Uterus (tissue), 2 donors: Measurements from ENCODE around the gene KLF13.

Source experiments
- CTCF ChIP-seq, 4 experiments: fragments of 200-600 bp in 2 of 4; fragments of 450-650 bp in 2 of 4; sonication (generic) in 2 of 4; IDR thresholded peaks; one replicate each; pipeline ENCODE4 v1.5.1; 2016 to 2019; ENCODE audit warnings: antibody characterized with exemption in 4 of 4, mild to moderate bottlenecking in 2 of 4, moderate library complexity in 1 of 4
- POLR2A ChIP-seq, 2 donors: fragments of 450-650 bp; IDR thresholded peaks; one replicate each; pipeline ENCODE4 v1.6.1; 2016; ENCODE audit warnings: antibody characterized with exemption in 2 of 2, mild to moderate bottlenecking in 1 of 2, moderate library complexity in 1 of 2

DNA sequence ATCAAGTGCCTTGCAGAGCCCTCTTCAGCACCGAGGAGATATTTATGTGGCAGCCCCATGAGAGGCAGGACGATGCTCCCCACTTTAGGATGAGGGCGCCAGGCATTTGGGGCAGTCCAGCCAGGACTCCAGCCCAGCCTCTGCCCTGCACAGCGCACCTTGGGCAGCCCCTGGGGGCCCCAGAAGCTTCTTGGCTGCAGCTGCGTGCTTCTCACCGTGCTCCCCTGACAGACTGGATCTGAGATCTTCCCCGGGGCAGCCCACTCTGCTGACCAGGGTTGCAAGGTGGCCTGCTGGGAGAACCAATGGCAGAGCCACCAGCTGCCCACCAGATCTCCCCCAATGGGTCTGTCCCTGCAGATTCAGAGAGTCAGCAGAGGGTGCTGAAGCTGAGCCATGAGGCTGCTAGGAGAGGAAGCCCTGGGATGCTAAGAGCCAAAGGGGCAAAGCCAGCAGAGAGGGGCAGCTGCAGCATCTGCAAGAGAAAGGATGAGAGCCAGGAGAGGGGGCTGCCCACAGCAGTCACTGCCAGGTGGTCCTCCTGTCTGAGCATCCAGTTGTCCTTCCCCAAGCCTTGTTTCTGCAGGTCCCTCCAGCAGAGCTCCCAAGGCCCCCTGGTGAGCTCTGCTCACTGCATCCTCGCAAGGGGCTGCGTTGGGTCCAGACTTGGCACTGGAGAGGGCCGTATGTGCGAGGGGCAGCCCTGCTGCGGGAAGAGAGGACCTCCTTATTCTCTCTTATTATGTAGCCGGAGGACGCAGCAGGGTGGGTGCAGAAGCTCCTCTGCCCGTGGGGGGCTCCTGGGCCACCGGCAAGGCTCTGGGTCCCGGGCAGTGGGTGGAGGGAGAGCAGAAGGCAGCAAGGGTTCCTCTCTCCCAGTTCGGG, 14.7 kb upstream of the KLF13 start:
- TF ChIP-seq CTCF (IDR thresholded peaks at IDR 0.05) (no peak), POLR2A (IDR thresholded peaks at IDR 0.05) (no peak)
